NCI-H1694 treated with DMSO at 0.1 percent for 48 hours (cell line): ENCODE data around the gene SOX11.
A peak's percentile ranks its signal among the peaks of the same experiment; 100 is the strongest.
"Not testable (repeated sequence)": the region's sequence is repeated elsewhere in the genome, so short reads cannot be mapped to it uniquely, and the experiment has no call there.

Experiments used
- DNase-seq: peaks from one replicate; lab custom pipeline; 2025; lab: John Stamatoyannopoulos, UW

Gene SOX11

DNA sequence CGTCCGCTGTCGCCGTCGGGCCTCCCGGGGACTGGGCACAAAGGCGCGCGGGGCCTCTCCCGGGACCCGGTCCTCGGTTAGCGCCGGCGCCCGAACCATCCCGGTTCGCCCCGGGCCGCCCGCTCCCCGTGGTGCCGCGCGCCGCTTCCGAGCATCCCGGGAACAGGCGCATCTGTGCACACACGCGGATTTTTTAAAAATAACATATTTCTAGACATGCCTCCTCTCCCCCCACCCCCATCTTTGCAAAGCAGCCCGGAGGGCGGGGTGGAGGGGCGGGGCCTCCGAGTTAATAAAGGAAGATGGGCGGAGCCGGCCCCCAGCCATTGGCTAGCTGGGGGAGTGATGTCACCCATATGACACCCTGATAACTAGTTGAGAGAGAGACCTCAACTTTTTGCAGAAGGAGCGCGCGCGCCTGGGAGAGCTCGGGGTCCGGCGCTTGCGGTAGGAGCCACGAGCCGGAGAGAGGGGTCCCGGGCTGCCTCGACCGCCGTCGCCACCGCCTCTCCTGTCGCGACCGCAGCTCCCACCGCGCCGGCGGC is at the start of gene SOX11:
TSS of gene SOX11 (plus strand) at position 400 of the 545 bp plus-strand sequence. CDS start 338 bp downstream, outside the sequence.
- DNase-seq = peak; percentile 99

DNA sequence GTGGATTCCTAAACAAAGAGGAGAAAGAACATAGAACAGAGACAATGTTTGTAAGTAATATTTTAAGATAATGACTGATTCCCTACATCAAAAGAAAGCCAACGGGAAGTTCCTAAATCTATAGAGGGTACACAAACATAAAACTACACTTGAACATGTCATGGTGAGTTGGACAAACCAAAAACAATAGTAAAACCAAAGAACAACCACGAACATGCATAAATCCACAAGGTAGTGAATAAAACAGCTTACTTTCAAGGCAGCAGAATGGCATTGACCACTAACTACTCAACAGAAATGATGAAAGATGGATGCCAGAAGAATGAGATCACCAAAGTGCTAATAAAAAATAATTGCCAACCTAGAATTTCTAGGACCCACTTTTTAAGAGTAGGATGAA is 39.5 kb upstream of the SOX11 start:
- not testable (repeated sequence) for DNase-seq

DNA sequence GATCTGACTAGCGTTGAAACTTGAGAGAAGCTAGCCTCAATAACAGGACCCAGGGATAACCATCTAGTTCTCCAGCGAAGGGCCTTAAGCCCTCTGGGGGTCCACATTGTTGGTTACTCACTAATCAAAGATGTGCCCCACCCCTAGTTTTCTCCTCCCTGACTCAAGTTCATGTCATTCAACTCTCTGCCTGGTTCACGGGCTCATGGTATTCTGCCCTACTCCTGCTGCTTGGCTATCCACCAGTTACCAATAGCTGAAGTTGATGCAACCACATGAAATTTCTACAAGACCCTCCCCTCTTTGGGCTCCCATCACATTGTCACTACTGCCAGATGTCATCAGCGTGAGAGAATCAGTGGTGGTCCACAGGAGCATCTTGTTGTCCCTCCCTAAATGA is 38.4 kb upstream of the SOX11 start:
- DNase-seq = not testable (repeated sequence)

DNA sequence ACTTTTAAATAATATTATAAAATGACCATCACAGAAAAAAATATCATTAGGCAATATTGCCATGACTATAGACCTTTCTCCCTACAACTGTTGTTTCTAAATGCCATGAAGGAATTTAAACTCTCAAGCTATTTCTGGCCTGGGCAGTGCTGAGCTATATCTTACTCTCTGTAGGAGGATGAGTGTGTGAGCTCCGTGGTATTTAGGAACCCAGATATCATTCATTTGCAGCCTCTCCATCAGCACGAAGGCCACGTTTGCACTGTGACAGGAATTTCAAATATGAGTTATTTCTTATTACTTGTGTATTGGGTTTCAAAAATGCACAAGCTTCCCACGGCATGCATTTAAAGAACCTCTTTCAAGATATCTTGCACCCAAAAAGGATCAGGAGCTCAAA is 35.0 kb upstream of the SOX11 start:
- DNase-seq = no peak

DNA sequence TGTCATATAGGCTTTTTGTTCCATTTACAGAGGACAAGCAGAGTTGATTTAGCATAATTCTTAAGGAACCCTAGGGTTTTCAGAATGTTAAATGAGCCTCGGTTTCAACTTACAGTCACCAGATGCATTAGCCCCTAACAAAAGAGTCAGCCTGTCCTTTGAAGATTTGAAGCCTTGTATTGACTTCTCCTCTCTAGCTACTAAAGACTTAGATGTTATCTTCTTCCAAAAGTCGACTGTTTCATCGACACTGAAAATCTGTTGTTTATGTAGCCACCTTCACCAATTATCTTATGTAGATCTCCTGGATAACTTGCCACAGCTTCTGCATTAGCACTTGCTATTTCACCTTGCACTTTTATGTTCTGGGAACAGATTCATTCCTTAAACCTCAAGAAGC is 31.6 kb upstream of the SOX11 start:
- no peak for DNase-seq

DNA sequence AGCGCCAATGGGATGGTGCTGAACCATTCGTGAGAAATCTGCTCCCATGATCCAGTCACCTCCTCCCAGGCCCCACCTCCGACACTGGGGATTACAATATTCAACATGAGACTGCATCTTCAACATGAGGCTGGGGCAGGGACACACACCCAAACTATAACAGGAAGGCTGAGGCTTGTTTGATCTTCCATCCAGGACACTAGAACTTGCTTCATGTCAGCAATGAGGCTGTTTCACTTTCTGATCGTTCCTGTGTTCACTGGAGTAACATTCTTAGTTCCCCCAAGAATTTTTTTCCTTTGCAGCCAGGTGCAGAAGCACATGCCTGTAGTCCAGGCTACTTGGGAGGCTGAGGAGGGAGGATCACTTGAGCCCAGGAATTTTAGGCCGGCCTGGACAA is 30.8 kb upstream of the SOX11 start:
- DNase-seq = no peak

DNA sequence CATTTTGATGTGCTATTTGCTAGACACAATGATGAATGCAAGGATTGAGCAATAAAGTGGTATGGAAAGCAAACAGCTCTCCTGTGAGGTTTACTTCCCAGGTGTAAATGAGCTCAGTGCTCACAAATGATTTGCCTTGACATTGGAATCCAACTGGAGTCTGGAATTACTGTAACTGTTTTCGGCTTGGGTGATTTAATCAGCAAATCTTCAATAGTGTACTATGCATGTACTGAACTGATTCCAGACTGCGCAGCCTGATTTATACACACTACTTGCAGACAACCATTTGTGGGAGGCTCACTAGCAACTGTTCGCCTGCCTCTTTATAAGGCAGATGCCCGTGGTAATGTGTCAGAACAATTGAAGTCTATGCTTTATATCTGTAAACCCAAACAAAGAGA is 27.9 kb upstream of the SOX11 start:
- no peak for DNase-seq

DNA sequence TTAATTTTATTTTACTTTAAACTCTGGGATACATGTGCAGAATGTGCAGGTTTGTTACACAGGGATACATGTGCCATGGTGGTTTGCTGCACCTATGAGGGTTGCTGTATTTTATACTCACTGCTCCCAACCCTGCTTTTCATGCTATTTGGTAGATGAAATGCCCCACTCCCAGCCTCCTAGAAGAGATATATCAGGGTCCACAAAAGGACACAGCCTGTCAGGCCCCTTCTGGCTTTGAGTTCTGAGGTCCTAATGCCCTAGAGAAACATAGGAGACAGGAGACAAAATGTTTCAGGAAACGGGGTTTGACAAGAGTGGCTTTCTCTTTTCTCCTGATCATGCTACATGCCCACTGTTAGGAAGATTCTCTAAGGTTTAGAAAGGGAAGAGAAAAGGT is 27.1 kb upstream of the SOX11 start:
- no peak for DNase-seq

DNA sequence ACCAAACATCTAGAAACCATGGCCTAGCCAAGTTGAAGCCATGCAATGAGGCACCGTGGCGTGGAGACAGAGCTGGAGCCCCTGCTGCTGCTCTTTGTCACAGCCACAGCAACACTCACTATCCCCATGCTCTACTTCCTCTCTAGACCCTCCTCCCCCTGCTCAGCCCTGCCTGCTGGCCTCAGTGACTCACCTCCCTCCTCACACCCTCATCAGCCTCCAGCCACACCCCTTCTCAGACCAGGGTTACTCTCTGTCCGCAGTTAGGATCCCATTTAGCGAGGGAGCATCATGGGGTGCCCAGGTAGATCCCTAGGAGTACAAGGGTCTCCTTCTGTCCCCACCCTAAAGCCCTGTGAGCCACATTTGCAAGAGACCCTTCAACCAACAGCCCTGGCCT is 25.4 kb upstream of the SOX11 start:
- no peak for DNase-seq

DNA sequence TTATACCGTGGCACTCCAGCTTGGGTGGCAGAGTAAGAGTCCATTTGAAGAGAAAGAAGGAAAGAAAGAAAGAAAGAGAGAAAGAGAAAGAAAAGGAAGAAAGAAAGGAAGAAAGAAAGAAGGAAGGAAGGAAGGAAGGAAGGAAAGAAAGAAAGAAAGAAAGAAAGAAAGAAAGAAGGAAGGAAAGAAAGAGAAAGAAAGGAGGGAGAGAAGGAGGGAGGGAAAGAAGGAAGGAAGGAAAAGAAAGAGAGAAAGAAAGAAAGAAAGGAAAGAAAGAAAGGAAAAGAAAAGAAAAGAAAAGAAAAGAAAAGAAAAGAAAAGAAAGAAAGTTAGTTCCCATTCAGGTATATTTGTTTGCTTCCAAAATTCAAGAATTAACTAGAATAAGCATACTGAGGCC is 24.5 kb upstream of the SOX11 start:
- not testable (repeated sequence) for DNase-seq

DNA sequence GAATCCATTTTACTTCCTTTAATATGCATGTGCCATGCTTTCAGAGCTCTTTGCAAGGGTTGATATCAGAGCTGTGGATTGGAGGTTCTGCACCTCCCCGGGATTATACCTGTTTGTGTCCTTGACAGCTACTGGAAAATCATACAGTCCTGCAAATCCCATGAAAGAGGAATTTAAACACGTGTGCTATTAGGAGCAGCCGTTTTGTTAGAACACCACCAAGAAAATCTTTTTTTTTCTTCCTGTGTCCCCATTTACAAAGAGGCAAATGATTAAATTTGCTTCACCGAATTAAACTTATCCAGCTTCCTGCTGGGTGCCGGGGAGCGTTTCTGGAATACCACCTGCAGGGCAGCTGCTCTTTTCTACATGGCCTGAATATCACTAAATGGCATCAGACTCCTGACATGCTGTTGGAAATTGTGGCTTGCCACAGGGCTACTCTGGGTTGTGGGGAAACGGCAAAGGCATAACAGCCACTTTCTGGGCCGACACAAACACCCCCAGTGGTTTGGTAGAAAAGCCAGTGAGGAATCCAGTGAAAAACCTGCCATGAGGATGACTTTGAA is 23.4 kb upstream of the SOX11 start:
- DNase-seq = no peak

DNA sequence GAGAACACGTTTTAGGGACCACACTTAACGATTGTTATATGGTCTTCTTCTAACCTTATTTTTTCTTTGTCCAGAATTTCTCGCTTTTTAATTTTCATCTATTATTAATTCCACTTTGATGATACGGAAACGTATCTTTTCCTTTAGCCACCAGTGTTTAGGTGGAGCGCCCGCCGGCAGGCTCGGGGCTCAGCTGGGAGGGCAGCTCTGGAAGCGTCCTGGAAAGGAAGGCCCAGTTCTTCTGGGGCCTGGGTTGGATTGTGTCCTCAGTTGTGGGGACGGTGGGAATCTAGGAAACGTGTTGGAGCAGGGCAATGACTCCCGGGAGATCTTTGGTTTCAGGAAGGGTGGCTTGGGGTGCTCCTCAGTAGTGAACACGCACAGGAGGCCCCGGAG is 19.4 kb upstream of the SOX11 start:
- DNase-seq = no peak

DNA sequence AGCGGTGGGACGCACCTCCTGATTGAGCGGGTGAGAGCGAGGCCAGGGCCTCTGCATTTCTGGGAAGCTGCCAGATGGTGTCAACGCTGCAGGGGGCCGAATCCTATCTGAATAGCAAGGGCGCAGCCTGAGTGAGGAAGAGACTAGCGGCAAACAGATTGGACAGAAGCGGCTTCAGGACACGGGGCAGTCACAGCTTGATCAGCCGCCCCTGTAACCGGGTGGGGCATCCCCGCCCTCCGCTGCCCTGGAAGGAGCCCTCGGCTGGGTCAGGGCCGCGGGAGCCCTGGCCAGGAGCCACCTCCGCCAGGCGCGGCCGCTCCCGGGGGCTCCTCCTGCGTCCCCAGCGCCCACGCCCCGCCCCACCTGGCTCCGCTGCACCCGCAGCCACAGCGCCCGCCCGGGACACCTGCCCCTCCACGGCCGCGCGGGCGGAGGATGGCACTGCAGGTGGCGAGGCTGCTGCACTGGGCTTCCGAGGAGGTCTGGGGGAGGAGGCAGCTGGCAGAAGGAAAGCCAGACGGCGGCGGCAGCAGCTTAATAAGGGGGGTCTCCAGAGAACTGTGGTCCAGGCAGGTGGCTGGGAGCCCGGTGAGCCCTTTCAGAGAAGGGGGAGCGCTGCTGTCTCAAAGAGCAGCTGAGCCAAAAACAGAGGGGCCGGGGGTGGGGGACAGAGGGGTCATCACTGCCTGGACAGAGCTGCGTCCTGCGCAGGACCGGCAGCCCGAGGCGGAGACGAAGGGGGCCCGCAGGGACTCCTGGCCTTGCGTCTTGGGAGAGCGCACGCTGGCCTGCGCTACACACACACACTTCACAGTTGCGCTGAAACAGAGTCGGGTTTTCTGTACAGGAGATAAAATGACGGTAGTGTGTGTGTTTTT is 18.8 kb upstream of the SOX11 start:
- DNase-seq = peak; percentile 32

DNA sequence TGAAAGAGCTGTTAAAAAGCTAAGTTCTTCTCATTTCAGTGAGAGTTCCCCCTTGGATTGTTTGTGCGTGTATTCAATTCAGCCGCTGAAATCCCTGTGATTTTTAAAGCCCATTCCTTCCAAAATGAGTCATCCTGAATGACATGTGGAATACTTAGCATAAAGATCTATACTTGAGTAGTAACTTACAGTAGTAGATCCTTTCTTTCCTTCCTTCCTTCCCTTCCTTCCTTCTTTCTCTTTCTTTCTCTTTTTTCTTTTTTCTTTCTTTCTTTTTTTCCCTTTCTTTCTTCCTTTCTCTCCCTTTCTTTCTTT is 18.2 kb upstream of the SOX11 start:
- no peak for DNase-seq

DNA sequence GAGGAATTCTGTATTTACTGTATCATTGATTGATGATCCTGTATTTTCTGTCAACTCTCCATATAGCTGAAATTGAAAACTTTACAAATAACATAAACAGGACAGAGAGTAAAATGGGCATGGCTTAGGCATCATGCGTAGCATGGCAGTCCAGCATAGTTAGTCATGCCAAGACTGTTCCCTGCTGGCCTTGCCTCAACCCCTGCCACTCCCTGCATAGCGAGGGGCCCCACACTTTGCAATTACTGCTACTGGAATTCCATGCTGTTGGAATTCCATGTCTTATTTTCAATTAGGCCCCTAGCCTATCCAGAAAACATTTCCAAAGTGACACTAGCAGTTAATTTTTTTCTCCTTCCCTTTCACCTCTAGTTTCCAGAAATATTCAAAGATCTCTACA is 15.1 kb upstream of the SOX11 start:
- no peak for DNase-seq

DNA sequence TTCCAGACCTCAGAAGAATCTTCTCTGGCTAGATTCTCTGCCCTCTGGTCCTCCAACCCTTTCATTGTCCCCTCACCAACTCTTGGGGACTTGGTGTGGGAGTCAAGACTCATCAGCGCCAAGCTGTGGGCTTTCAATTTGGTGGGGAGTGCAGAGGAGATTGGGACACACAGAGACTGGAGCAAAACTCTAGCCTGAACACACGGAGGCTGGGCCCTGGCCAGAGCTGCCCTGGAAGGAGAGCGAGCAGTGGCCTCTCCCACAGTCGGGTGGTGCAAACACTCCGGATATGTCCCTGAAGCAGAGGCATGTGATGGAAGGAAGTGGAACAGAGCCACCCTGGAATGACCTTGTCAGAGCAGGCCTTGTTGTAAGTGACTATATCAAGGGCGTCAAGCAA is 8.7 kb upstream of the SOX11 start:
- no peak for DNase-seq

DNA sequence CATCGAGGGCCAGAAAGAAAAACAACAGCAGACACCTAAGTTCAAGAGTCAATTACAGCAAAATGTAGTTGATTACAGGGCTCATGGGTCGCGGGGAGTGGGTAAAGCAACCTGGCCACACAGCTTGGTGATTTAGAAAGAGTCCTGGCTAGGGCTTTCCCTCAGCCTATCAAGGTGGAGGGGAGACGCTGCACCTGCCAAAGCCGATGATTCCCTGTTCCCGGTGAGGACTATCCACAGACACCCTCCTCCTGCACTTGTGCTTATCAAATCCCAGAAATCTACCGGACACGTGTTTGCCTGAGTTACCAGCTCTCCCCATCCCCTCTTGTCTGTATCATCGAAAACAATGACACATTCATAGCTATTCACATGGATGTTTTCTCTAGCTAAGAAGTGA is 7.0 kb upstream of the SOX11 start:
- no peak for DNase-seq

DNA sequence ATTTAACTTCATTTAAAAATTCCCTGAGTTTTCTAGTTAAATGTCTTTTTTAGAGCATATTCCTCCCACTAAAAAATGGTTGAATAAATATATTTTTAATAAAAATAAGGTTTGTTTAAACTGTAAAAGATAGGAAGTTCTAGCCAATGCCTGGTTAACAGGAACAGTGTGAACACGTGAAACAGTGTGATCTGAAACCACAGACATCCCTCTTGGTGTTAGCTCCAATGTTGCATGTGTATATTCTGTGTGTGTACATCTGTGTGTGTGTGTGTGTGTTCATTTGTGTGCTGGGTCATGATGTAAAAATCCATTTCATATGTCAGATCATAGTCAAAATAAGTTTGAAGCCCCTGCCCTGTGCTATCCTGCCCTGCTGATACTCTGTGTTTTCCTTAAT is 6.1 kb upstream of the SOX11 start:
- DNase-seq = no peak

DNA sequence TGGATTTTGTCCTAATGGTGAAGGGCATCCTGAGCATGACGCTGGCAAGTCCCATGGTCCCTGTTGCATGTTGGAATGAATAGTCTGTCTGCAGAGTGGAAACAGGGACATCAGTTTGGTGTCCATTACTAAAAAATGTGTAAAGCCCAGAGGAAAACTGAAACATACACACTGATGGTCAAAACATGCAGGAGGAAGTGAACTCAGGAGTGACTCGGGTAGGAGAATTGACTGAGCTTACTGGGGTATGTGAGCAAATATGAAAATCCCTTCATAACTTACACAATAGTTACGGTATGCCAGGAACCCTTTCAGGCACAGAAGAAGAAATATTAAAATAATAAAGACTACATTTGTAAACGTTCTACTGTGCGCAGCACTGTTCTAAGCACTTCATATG is 5.6 kb upstream of the SOX11 start:
- no peak for DNase-seq

DNA sequence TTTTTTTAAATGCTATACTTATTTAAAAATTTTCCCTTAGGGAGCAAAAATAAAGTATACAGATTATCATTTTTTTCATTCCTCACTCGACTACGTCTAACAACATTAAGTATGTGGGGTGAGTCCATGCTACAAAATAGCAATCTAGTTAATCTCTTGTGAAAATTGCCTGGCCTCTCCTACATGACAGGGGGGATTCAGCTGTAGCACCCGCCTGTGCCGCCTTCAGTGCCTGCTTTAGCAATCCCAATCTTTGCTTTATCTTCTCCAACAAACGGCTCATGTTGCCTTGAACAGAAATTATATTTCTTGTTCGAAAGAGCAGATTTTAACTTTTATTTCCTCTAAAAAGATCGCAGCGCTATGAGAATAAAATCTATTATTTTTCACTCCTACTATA is 2.4 kb upstream of the SOX11 start:
- no peak for DNase-seq

DNA sequence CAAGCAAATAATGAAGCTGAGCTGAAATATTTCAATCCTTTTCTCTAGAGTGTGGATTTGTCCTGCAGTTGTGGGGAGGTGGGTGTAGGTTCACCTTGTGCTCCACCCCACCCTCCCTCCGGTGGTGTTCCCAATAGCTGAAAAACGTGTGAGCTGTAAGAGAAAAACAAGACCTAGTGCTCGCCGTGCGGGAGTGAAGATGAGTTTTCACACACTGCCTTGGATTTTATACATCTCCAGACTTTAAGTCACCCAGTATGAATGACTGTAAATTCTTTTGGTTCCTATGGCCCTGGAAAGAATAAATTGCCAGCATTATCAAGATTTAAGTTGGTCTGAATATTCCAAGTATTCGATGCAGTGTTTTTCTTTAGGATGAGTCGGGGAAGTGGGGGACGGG is 1.9 kb upstream of the SOX11 start:
- DNase-seq = peak; percentile 50

DNA sequence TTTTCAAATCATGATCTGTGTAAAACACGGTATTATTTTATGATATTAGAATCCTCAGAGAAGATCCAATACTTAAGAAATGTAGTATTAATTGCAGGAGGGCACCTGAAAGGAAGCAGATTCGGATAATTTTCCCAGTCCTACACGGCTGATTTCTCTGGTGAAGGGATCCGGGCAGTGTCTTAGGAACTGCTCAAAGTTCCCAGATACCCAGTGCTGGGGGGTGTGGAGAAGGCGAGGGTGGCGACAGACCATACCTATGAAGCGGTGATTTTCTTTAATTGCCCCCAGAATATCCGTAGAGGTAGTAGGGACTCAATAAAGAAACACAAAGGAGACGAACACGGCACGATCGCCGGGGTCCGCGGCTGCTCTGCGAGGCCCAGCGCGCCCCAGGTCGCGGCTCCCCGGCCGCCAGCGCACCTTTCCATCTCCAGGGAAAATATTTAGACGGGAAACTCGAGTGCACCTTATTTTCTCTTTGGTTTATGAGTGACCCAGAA is 1.4 kb upstream of the SOX11 start:
- peak; percentile 55 for DNase-seq

DNA sequence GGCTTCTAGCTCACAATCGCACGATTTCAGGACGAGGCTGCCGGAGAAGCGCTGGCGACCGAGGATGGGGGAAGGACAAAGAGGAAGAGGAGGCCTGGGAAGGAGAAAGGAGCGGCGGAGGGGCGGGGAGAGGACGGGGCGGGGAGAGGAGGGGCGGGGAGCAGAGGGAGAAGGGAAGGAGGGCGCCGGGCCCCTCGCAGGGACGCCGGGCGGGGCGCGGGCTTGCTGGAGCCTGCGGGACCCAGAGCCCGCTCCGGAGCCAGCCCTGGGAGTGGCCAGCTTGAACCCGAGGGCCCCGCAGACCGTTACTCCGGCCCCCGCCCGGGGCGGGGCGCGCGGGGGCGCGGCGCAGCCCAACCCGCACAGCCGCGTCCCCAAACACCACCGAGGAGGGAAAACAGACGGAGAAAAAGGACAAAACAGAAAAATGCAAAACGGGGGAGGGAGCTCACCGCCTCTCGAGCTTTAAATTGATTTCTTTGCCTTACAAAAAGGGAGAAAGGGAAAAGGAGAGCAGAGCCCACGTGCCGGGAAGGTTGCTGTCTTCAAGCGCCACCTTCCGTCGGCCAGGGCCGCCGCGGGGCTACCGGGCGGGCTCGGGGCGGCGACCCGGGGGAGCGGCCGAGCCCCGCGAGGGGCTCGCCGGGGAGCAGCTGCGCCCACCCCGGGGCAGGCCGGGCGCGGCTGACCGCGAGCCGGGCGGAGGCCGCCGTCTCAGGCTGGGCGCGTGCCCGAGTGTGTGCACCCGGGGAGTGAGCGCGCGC is 781 bp upstream of the SOX11 start:
- peak; percentile 92 for DNase-seq
